ENCODE results near the gene FBXO5. TPM values are rescaled to one million over a fixed set of nuclear protein-coding genes. Genes with fewer than 3 reads are reported as not detected.
"Not testable (repeated sequence)": the region's sequence is repeated elsewhere in the genome, so short reads cannot be mapped to it uniquely, and the experiment has no call there.

The FBXO5 gene
- total RNA-seq, 1 experiment from 2014 or later = 67.9 TPM

DNA sequence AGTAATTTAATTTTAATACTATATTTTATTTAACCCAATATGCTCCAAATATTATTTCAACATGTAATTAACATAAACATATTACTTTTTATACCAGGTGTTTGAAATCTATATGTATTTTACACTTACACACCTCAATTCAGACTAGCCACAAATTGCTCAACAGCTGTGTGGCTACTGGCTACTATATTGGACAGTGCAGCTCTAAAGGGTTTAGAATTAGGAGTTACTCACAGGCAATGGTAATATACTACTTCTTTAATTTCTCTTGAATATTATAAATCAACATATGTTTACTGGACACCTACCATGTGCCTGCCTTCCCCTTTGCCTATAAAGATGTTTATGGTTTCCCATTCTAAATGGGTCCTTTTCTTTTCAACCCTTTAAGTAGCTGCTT is 17.4 kb upstream of the FBXO5 start:
- H3K36me3 ChIP-seq (ENCODE audit: insufficient read depth, low read length, poor library complexity, severe bottlenecking) = peaks cover 23% of the 10 kb centered on the region
- DNase-seq (ENCODE audit: low spot score) = no peak

DNA sequence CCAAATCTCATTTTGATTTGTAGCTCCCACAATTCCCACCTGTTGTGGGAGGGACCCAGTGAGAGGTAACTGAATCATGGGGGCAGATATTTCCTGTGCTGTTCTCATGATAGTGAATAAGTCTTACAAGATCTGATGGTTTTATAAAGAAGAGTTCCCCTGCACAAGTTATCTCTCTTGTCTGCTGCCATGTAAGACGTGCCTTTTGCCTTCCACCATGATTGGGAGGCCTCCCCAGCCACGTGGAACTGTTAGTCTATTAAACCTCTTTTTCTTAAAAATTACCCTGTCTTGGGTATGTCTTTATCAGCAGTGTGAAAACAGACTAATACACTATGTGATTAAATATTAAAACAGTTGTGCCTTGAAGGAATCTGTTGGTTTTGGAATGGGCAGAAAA is 16.7 kb upstream of the FBXO5 start:
- H3K27me3 ChIP-seq (replicated peaks; ENCODE audit: insufficient read depth, low read depth, low read length, poor library complexity); CTCF ChIA-PET; POLR2A ChIA-PET (ENCODE audit: low non-redundant PET); H3K27ac ChIP-seq (ENCODE audit: low read depth, low read length, poor library complexity, severe bottlenecking); intact Hi-C loops (cut with micrococcal nuclease; ENCODE audit: unreplicated experiment); BruUV-seq (replicated peaks); H3K9me3 ChIP-seq (ENCODE audit: low read depth, low read length, poor library complexity, severe bottlenecking); H3K4me3 ChIP-seq (ENCODE audit: low read depth, low read length, poor library complexity, severe bottlenecking); DNase-seq (ENCODE audit: low spot score): not testable (repeated sequence)
- peaks cover 14% of the 10 kb centered on the region for H3K4me1 ChIP-seq (ENCODE audit: insufficient read depth, low read length, poor library complexity, severe bottlenecking)
- H3K36me3 ChIP-seq (ENCODE audit: insufficient read depth, low read length, poor library complexity, severe bottlenecking) = peaks cover 25% of the 10 kb centered on the region

More for the DNA sequence above, 17.4 kb upstream of the FBXO5 start:
- CTCF ChIA-PET = no interaction called here
- Histone ChIP-seq H3K9me3 (ENCODE audit: low read depth, low read length, poor library complexity, severe bottlenecking) (no peaks in the 10 kb centered on the region), H3K4me1 (ENCODE audit: insufficient read depth, low read length, poor library complexity, severe bottlenecking) (peaks cover 14% of the 10 kb centered on the region), H3K4me3 (ENCODE audit: low read depth, low read length, poor library complexity, severe bottlenecking) (no peak overlapping the region), H3K27me3 (replicated peaks; ENCODE audit: insufficient read depth, low read depth, low read length, poor library complexity) (no peaks in the 10 kb centered on the region), H3K27ac (ENCODE audit: low read depth, low read length, poor library complexity, severe bottlenecking) (no peak overlapping the region)
- no peak for TF ChIP-seq EZH2 (IDR thresholded peaks at IDR 0.05; ENCODE audit: borderline replicate concordance, low read depth, low read length, poor library complexity, severe bottlenecking)
- TF ChIP-seq, protein P1, sequence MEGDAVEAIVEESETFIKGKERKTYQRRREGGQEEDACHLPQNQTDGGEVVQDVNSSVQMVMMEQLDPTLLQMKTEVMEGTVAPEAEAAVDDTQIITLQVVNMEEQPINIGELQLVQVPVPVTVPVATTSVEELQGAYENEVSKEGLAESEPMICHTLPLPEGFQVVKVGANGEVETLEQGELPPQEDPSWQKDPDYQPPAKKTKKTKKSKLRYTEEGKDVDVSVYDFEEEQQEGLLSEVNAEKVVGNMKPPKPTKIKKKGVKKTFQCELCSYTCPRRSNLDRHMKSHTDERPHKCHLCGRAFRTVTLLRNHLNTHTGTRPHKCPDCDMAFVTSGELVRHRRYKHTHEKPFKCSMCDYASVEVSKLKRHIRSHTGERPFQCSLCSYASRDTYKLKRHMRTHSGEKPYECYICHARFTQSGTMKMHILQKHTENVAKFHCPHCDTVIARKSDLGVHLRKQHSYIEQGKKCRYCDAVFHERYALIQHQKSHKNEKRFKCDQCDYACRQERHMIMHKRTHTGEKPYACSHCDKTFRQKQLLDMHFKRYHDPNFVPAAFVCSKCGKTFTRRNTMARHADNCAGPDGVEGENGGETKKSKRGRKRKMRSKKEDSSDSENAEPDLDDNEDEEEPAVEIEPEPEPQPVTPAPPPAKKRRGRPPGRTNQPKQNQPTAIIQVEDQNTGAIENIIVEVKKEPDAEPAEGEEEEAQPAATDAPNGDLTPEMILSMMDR (conservative IDR thresholded peaks at IDR 0.05; ENCODE audit: low read depth, low read length) = no peak
- intact Hi-C loops (cut with micrococcal nuclease; ENCODE audit: unreplicated experiment) = no loop called here
- BruUV-seq (replicated peaks) = no TSS peak
- POLR2A ChIA-PET (ENCODE audit: low non-redundant PET) = no interaction called here

DNA sequence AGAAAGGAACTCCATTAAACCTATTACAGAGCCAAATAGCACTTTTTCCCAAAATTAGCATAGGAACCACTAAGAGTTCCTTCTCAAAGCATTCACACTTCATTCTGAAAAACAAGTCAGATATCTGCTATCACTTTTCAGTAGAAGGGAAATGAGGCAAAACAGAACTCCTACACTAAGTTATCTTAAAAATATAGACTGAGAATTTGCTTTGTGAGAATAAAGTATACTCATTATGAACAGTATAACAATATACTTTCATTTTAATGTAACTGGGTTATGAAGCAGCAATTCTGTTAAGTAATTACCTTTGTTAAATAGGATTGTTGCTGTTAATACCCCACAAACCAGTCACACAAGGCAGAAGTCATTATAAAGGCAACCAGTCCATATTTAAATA is 11.0 kb upstream of the FBXO5 start:
- TF ChIP-seq, protein P1 (conservative IDR thresholded peaks at IDR 0.05; ENCODE audit: low read depth, low read length) = no peak; the same call in 1 of the 2 replicates
- no peak for TF ChIP-seq EZH2 (IDR thresholded peaks at IDR 0.05; ENCODE audit: borderline replicate concordance, low read depth, low read length, poor library complexity, severe bottlenecking)
- CTCF ChIA-PET = no interaction called here
- POLR2A ChIA-PET (ENCODE audit: low non-redundant PET) = no interaction called here
- Histone ChIP-seq H3K4me3 (ENCODE audit: low read depth, low read length, poor library complexity, severe bottlenecking) (no peak overlapping the region), H3K27me3 (replicated peaks; ENCODE audit: insufficient read depth, low read depth, low read length, poor library complexity) (no peaks in the 10 kb centered on the region), H3K36me3 (ENCODE audit: insufficient read depth, low read length, poor library complexity, severe bottlenecking) (peaks cover 63% of the 10 kb centered on the region), H3K9me3 (ENCODE audit: low read depth, low read length, poor library complexity, severe bottlenecking) (no peaks in the 10 kb centered on the region), H3K4me1 (ENCODE audit: insufficient read depth, low read length, poor library complexity, severe bottlenecking) (no peaks in the 10 kb centered on the region), H3K27ac (ENCODE audit: low read depth, low read length, poor library complexity, severe bottlenecking) (no peak overlapping the region)
- intact Hi-C loops (cut with micrococcal nuclease; ENCODE audit: unreplicated experiment) = no loop called here
- DNase-seq (ENCODE audit: low spot score) = no peak
- no TSS peak for BruUV-seq (replicated peaks)

GRCh38 chr6:152993431-152993830 is 10.6 kb upstream of the FBXO5 start:
- no peak overlapping the region for H3K4me3 ChIP-seq (ENCODE audit: low read depth, low read length, poor library complexity, severe bottlenecking)
- H3K27me3 ChIP-seq (replicated peaks; ENCODE audit: insufficient read depth, low read depth, low read length, poor library complexity) = no peaks in the 10 kb centered on the region
- H3K9me3 ChIP-seq (ENCODE audit: low read depth, low read length, poor library complexity, severe bottlenecking) = no peaks in the 10 kb centered on the region
- BruUV-seq (replicated peaks) = no TSS peak
- intact Hi-C loops (cut with micrococcal nuclease; ENCODE audit: unreplicated experiment) = no loop called here
- TF ChIP-seq EZH2 (IDR thresholded peaks at IDR 0.05; ENCODE audit: borderline replicate concordance, low read depth, low read length, poor library complexity, severe bottlenecking) = no peak
- TF ChIP-seq, protein P1 (conservative IDR thresholded peaks at IDR 0.05; ENCODE audit: low read depth, low read length) = peak; percentile 42; the same call in 1 of the 2 replicates
- H3K27ac ChIP-seq (ENCODE audit: low read depth, low read length, poor library complexity, severe bottlenecking) = no peak overlapping the region
- no peak for DNase-seq (ENCODE audit: low spot score)
- no peaks in the 10 kb centered on the region for H3K4me1 ChIP-seq (ENCODE audit: insufficient read depth, low read length, poor library complexity, severe bottlenecking)
- H3K36me3 ChIP-seq (ENCODE audit: insufficient read depth, low read length, poor library complexity, severe bottlenecking) = peaks cover 63% of the 10 kb centered on the region
- ChIA-PET POLR2A (ENCODE audit: low non-redundant PET) (no interaction called here), CTCF (no interaction called here)

Data from A673 (cell line).